ENCODE measurements around the gene CCDC88C. TPM values are rescaled to one million over a fixed set of nuclear protein-coding genes. Genes with fewer than 3 reads are reported as not detected.

The CCDC88C gene
- total RNA-seq, 1 donor from 2014 or later, result 21.2 TPM

GRCh38 chr14:91378930-91379578, 38.6 kb downstream of the CCDC88C start:
- no peak for DNase-seq (ENCODE audit: low read depth, low spot score)

GRCh38 chr14:91377700-91378652, 39.6 kb downstream of the CCDC88C start:
- DNase-seq (ENCODE audit: low read depth, low spot score), result no peak

GRCh38 chr14:91376547-91377477, 40.8 kb downstream of the CCDC88C start:
- no peak for DNase-seq (ENCODE audit: low read depth, low spot score)

DNA sequence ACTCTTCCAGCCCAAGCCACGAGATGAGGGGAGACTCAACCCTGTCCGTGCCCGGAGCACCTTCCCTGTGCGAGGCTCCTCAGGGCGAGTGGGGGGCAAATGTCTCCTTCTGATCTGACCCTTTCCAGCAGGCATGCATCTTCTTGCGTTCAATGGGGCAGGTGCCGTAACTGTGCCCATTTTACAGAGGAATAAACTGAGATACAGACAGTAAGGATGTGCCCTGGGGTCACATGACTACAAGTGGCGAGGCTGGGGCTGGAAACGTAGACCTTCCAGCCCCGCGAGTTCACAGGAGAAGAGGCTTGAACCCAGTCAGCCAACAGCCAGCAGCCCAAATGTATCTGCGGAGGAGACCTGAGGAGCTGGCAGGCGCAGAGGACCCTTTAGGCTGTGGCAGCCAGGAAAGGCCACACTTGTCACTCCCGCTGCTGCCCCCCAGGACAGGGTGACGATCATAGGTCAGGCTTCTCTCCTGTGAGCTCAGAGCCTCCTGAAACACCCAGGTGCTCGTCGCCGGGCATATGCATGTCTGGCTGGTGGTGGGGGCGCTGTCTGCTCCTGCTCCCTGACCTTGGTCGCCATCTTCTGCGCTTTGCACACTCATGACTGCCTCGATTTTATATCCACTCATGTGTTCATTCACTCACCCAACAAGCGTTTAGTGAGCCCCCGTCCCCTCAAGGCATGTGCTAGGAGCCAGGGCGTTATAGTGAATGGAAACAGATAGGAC, 41.7 kb downstream of the CCDC88C start:
- DNase-seq (ENCODE audit: low read depth, low spot score), result no peak

- no peak for DNase-seq (ENCODE audit: low read depth, low spot score)
Measured at GRCh38 chr14:91374879-91375702, 42.5 kb downstream of the CCDC88C start.

DNA sequence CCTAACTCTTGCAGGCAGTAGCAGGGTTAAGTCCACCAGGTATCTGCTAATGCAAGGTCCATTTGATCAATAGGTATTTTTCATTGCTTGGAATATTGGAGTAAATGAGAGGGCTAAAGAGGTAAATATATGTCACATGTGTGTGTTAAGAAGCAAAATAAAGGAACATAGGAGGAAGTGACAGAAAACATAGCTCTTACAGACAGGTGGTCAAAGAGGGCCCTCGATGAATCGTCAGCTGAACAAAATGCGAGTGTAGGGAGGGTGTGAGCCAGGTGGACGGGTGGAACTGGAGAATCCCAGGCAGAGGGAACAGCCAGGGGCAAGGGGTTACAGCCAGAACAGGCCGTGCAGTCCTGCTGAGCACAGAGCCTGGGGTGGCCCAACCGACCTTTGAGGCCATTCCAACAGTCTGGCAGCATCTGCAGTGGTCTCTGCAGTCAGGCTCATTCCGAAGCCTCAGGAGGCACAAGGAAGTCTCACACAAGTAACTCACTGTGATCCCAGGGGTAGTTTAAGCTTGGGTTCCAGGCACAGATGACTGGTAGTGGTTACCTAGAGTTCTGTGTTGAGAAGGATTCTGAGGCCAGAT, 43.2 kb downstream of the CCDC88C start:
- DNase-seq (ENCODE audit: low read depth, low spot score), result no peak

DNA sequence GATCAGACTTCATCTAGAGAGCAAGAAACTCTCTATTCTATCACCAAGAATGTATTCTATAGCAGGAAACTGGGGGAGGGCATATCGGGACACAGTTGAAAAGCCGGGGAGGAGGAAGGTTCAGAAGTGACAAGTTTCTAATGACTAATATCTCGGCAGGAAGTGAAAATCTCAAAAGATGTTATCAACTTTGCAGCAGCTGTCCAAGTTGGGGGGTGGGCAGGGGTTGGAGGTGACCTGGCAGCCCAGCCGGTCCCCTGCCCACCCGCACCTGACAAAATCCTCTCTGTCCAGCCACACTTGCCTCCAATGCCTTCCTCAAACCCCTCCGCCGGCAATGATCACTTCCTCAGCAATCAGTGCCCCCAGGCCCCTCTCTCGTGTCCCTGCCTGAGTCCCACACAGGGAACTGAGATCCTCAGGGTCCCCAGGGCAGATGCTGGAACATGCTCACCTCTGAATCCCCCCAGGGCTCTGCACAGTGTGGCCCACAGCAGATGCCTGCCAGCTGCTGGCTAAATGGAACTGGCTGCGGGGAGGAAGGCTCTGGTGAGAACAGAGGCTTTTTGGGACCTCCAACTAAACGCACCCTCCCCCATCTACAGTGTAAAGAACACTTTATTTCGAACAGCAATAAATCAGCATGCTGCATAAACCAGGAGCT, 43.9 kb downstream of the CCDC88C start:
- no peak for DNase-seq (ENCODE audit: low read depth, low spot score)

DNA sequence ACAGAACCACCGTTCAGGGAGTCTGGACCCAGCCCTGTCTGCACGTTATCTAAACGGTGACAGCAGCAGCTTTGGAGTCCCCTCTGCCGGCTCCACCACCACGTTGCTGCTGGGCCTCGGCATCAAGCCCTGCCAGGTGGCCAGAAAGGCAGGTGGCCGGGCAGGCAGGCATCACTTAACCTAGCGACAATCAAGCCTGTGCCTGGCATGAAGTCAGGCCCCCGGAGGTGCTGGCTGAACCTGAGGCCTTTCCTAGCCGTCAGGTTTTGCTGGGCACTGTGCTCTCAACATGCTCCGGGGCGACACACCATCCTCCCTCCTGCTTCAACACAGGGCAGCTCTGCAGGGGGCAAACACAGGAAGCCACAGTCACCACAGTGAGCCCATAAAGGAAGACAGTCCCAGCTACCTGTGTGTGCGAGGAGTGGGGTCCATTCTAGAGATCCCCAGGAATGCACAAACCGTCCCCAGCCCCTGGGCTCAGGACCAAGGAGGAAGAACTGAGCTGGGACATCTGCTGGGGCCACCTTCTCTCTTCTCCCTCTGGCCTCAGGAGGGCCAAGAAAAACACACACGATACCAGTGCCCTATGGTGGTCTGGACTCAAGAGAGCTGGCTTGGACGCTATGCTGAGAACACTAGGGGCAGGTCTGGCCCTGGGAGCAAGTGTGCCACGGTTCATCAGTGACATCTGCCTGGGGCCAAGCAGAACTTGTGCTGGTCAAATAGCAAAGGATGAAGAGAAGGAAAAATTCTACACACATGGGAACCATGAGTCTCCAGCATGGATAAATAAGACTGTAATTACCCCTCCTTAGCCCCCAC, 44.7 kb downstream of the CCDC88C start:
- DNase-seq (ENCODE audit: low read depth, low spot score), result no peak

DNA sequence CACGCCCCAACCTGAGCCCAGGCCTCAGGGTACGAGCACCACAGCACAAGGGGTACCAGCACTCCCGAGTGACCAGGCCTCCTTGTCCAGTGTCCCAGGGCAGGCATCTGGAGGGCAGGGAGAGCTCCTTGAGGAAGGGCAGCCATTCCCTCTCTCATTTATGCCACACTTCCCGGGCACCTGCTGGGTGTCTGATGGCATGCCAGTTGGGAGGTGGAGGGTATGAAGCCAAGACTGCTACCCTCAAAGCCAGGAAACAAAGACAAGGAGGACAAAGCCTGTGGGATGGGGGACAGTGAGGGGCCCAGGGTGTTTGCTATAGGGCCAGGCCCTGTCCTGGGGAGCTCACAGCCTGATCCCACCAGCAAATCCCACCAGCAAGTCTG, 45.6 kb downstream of the CCDC88C start:
- DNase-seq (ENCODE audit: low read depth, low spot score), result no peak

- DNase-seq (ENCODE audit: low read depth, low spot score), result no peak
Measured at GRCh38 chr14:91371011-91371989, 46.3 kb downstream of the CCDC88C start.

- DNase-seq (ENCODE audit: low read depth, low spot score), result no peak
Measured at GRCh38 chr14:91369628-91370445, 47.8 kb downstream of the CCDC88C start.

GRCh38 chr14:91368776-91369416, 48.7 kb downstream of the CCDC88C start:
- no peak for DNase-seq (ENCODE audit: low read depth, low spot score)

GRCh38 chr14:91367173-91368171, 50.1 kb downstream of the CCDC88C start:
- no peak for DNase-seq (ENCODE audit: low read depth, low spot score)

GRCh38 chr14:91366749-91367148, 50.9 kb downstream of the CCDC88C start:
- DNase-seq (ENCODE audit: low read depth, low spot score), result no peak

Measured in pulmonary artery endothelial cell (primary cell).